OCI-LY3 (cell line): ENCODE data around the gene ST6GAL1.
"Not testable (repeated sequence)": the region's sequence is repeated elsewhere in the genome, so short reads cannot be mapped to it uniquely, and the experiment has no call there.

Experiments used
- H2AFZ ChIP-seq: fragments of 200-600, 300-600 bp; shearing (Covaris generic); 2 replicates; pipeline ENCODE4 v1.6.0; 2014; ENCODE audit warnings: antibody characterized with exemption, low read depth, low read length
- H3K27ac ChIP-seq: fragments of 200-600, 300-600 bp; sonication (generic); 2 replicates; pipeline ENCODE4 v1.5.1; 2014; ENCODE audit warnings: mild to moderate bottlenecking, low read length, moderate library complexity, mixed read lengths
- H3K27me3 ChIP-seq: fragments of 200-600, 300-600 bp; sonication (generic); 2 replicates; pipeline ENCODE4 v1.6.1; 2014; ENCODE audit warnings: low read depth, low read length, mixed read lengths
- H3K36me3 ChIP-seq: fragments of 200-600, 300-600 bp; sonication (generic); replicated peaks from 2 replicates; pipeline ENCODE3; 2014; ENCODE audit warnings: low read depth, low read length, mixed read lengths
- H3K4me1 ChIP-seq: fragments of 300-600, 200-600 bp; sonication (generic); 2 replicates; pipeline ENCODE4 v1.6.1; 2014; ENCODE audit warnings: low read length, mixed read lengths
- H3K4me2 ChIP-seq: fragments of 200-600, 300-600 bp; sonication (generic); 2 replicates; pipeline ENCODE4 v1.6.1; 2014; ENCODE audit warnings: low read length, mixed read lengths
- H3K4me3 ChIP-seq: fragments of 300-600, 200-600 bp; sonication (generic); 2 replicates; pipeline ENCODE4 v1.5.1; 2014; ENCODE audit warnings: antibody characterized with exemption, mild to moderate bottlenecking, low read length, moderate library complexity
- H3K79me2 ChIP-seq: fragments of 300-600, 200-600 bp; shearing (Covaris generic); 2 replicates; pipeline ENCODE4 v1.6.1; 2014; ENCODE audit warnings: mild to moderate bottlenecking, low read length, mixed read lengths
- H3K9ac ChIP-seq: fragments of 300-600, 200-600 bp; shearing (Covaris generic); 2 replicates; pipeline ENCODE4 v1.6.0; 2014; ENCODE audit warnings: mild to moderate bottlenecking, low read length, moderate library complexity
- H3K9me3 ChIP-seq: fragments of 200-600, 300-600 bp; shearing (Covaris generic); 2 replicates; pipeline ENCODE4 v1.6.1; 2014; ENCODE audit warnings: low read length, mixed read lengths; ENCODE audit not compliant: insufficient read depth
- H4K20me1 ChIP-seq: fragments of 200-600, 300-600 bp; sonication (generic); 2 replicates; pipeline ENCODE4 v1.6.1; 2016; ENCODE audit warnings: low read length, mixed read lengths; ENCODE audit not compliant: insufficient read depth
- CTCF ChIP-seq: fragments of 200-600, 300-600 bp; sonication (generic); IDR thresholded peaks from 2 replicates; pipeline ENCODE4 v1.5.1; 2014; ENCODE audit warnings: antibody characterized with exemption, low read length, low read depth
- EZH2phosphoT487 ChIP-seq: fragments of 200-600 bp; shearing (Covaris generic); IDR thresholded peaks from 2 replicates; pipeline ENCODE4 v1.6.1; 2018; ENCODE audit warnings: antibody characterized with exemption, mixed run types, low read depth

Gene ST6GAL1

GRCh38 chr3:186950402-186951093 is 20.2 kb downstream of the ST6GAL1 start:
- peaks cover 39% of the 10 kb centered on the region for H3K36me3 ChIP-seq
- H2AFZ ChIP-seq: no peak overlapping the region
- H3K27ac ChIP-seq: no peak overlapping the region
- no peak overlapping the region for H3K4me2 ChIP-seq
- H3K4me3 ChIP-seq: no peak overlapping the region
- no peaks in the 10 kb centered on the region for H3K27me3 ChIP-seq
- peaks cover 78% of the 10 kb centered on the region for H3K79me2 ChIP-seq
- no peak for TF ChIP-seq CTCF
- TF ChIP-seq EZH2phosphoT487: no peak
- H4K20me1 ChIP-seq: peaks cover 59% of the 10 kb centered on the region
- H3K4me1 ChIP-seq: peaks cover 9% of the 10 kb centered on the region
- no peaks in the 10 kb centered on the region for H3K9me3 ChIP-seq
- no peak overlapping the region for H3K9ac ChIP-seq

- TF ChIP-seq EZH2phosphoT487 (no peak), CTCF (no peak)
- Histone ChIP-seq H3K79me2 (peaks cover 88% of the 10 kb centered on the region), H3K27me3 (no peaks in the 10 kb centered on the region), H2AFZ (no peak overlapping the region), H4K20me1 (peaks cover 56% of the 10 kb centered on the region), H3K4me2 (no peak overlapping the region), H3K9ac (no peak overlapping the region), H3K9me3 (no peaks in the 10 kb centered on the region), H3K36me3 (peaks cover 41% of the 10 kb centered on the region), H3K4me1 (peaks cover 2% of the 10 kb centered on the region), H3K4me3 (no peak overlapping the region), H3K27ac (no peak overlapping the region)
Measured at GRCh38 chr3:186951640-186952552, 21.6 kb downstream of the ST6GAL1 start.

- no peak overlapping the region for H3K4me2 ChIP-seq
- no peaks in the 10 kb centered on the region for H3K4me1 ChIP-seq
Measured at GRCh38 chr3:186953011-186953487, 22.7 kb downstream of the ST6GAL1 start.

GRCh38 chr3:186953992-186954699 is 23.8 kb downstream of the ST6GAL1 start:
- not testable (repeated sequence) for H3K27ac ChIP-seq, H3K27me3 ChIP-seq, H3K4me1 ChIP-seq, H2AFZ ChIP-seq, H3K9me3 ChIP-seq, H3K4me3 ChIP-seq, H3K9ac ChIP-seq, H3K4me2 ChIP-seq
- Histone ChIP-seq H3K79me2 (peaks cover 85% of the 10 kb centered on the region), H4K20me1 (peaks cover 38% of the 10 kb centered on the region), H3K36me3 (peaks cover 31% of the 10 kb centered on the region)

More at GRCh38 chr3:186953011-186953487, 22.7 kb downstream of the ST6GAL1 start:
- Histone ChIP-seq H3K27ac (no peak overlapping the region), H4K20me1 (peaks cover 48% of the 10 kb centered on the region), H3K4me3 (no peak overlapping the region), H3K27me3 (no peaks in the 10 kb centered on the region), H2AFZ (no peak overlapping the region), H3K36me3 (peaks cover 38% of the 10 kb centered on the region), H3K9ac (no peak overlapping the region), H3K79me2 (peaks cover 91% of the 10 kb centered on the region), H3K9me3 (no peaks in the 10 kb centered on the region)
- no peak for TF ChIP-seq CTCF
